Mesenchymal stem cell (in vitro differentiated cells and primary cell): Measurements from ENCODE around the gene SKAP1.
"Not testable (repeated sequence)": the region's sequence is repeated elsewhere in the genome, so short reads cannot be mapped to it uniquely, and the experiment has no call there.

Source experiments
- DNase-seq: peaks from one replicate; pipeline ENCODE4 v3.0.0-alpha.2; 2013
- H2AFZ ChIP-seq: one replicate; pipeline ENCODE4 v1.6.1; 2013; ENCODE audit warnings: low read depth, mild to moderate bottlenecking, control low read depth, inconsistent platforms, low read length, moderate library complexity
- H2AK5ac ChIP-seq: 2 replicates; pipeline ENCODE4 v1.6.1; 2013; ENCODE audit warnings: low read length, moderate library complexity, mild to moderate bottlenecking, inconsistent platforms; ENCODE audit not compliant: severe bottlenecking
- H2BK120ac ChIP-seq: one replicate; pipeline ENCODE4 v1.6.1; 2013; ENCODE audit warnings: low read depth, mild to moderate bottlenecking, inconsistent platforms, low read length, moderate library complexity
- H2BK12ac ChIP-seq, 2 experiments: one replicate each; pipeline ENCODE4 v1.6.1; 2013; ENCODE audit warnings: inconsistent platforms in 2 of 2, low read length in 2 of 2, mild to moderate bottlenecking in 2 of 2, moderate library complexity in 2 of 2, control low read depth in 1 of 2
- H2BK15ac ChIP-seq: one replicate; pipeline ENCODE4 v1.6.1; 2013; ENCODE audit warnings: mild to moderate bottlenecking, low read depth, inconsistent platforms; ENCODE audit not compliant: poor library complexity, severe bottlenecking
- H2BK5ac ChIP-seq: 2 replicates; pipeline ENCODE4 v1.6.1; 2013; ENCODE audit warnings: low read depth, mild to moderate bottlenecking, low read length, control low read depth, inconsistent platforms; ENCODE audit not compliant: poor library complexity, severe bottlenecking
- H3K14ac ChIP-seq, 2 experiments: one replicate each; pipeline ENCODE4 v1.6.1; 2013; ENCODE audit warnings: inconsistent platforms in 2 of 2, low read length in 2 of 2, control low read depth in 1 of 2, mild to moderate bottlenecking in 1 of 2, moderate library complexity in 1 of 2
- H3K18ac ChIP-seq, 2 experiments: one replicate each; pipeline ENCODE4 v1.6.1; 2013; ENCODE audit warnings: inconsistent platforms in 2 of 2, low read length in 2 of 2, control low read depth in 1 of 2, low read depth in 1 of 2, mild to moderate bottlenecking in 1 of 2
- H3K23ac ChIP-seq, 2 experiments: one replicate each; pipeline ENCODE4 v1.6.1; 2013; ENCODE audit warnings: inconsistent platforms in 2 of 2, low read length in 2 of 2, mild to moderate bottlenecking in 2 of 2, moderate library complexity in 2 of 2, control low read depth in 1 of 2
- H3K27ac ChIP-seq: 2 replicates; pipeline ENCODE4 v1.5.1; 2013; ENCODE audit warnings: mild to moderate bottlenecking, moderate library complexity, low read length, control low read depth, inconsistent platforms; ENCODE audit not compliant: poor library complexity, severe bottlenecking
- H3K27me3 ChIP-seq, 2 experiments: 2 replicates each; pipeline versions ENCODE4 v1.6.1 to v1.7.0; 2013; ENCODE audit warnings: low read length in 2 of 2, mild to moderate bottlenecking in 2 of 2, moderate library complexity in 2 of 2, control low read depth in 1 of 2, inconsistent platforms in 1 of 2; ENCODE audit not compliant: control insufficient read depth in 1 of 2, insufficient read depth in 1 of 2
- H3K36me3 ChIP-seq, 2 experiments: 2 replicates each; pipeline versions ENCODE4 v1.6.1 to v1.7.0; 2013; ENCODE audit warnings: low read length in 2 of 2, control low read depth in 1 of 2, inconsistent platforms in 1 of 2, low read depth in 1 of 2, mild to moderate bottlenecking in 1 of 2; ENCODE audit not compliant: insufficient read depth in 2 of 2, control insufficient read depth in 1 of 2
- H3K4ac ChIP-seq, 2 experiments: one replicate each; pipeline ENCODE4 v1.6.1; 2013; ENCODE audit warnings: inconsistent platforms in 2 of 2, low read length in 2 of 2, mild to moderate bottlenecking in 2 of 2, moderate library complexity in 2 of 2, control low read depth in 1 of 2, low read depth in 1 of 2
- H3K4me1 ChIP-seq: 2 replicates; pipeline ENCODE4 v1.6.1; 2013; ENCODE audit warnings: low read depth, low read length, control low read depth; ENCODE audit not compliant: control insufficient read depth, insufficient read depth
- H3K4me2 ChIP-seq: 2 replicates; pipeline ENCODE4 v1.6.1; 2013; ENCODE audit warnings: low read length, mild to moderate bottlenecking, inconsistent platforms; ENCODE audit not compliant: poor library complexity, severe bottlenecking
- H3K4me3 ChIP-seq, 2 experiments: 2 replicates each; pipeline versions ENCODE4 v1.5.1 to v1.7.0; 2013; ENCODE audit warnings: low read length in 2 of 2, mild to moderate bottlenecking in 2 of 2, control low read depth in 1 of 2, low read depth in 1 of 2; ENCODE audit not compliant: insufficient read depth in 1 of 2
- H3K79me1 ChIP-seq: replicated peaks from 2 replicates; pipeline ENCODE4 v1.6.1; 2013; ENCODE audit warnings: mild to moderate bottlenecking, control low read depth, low read length, inconsistent platforms; ENCODE audit not compliant: poor library complexity, severe bottlenecking
- H3K9ac ChIP-seq: 2 replicates; pipeline ENCODE4 v1.7.0; 2013; ENCODE audit warnings: mild to moderate bottlenecking, low read length, moderate library complexity
- H3K9me3 ChIP-seq: 2 replicates; pipeline ENCODE4 v1.7.0; 2013; ENCODE audit warnings: mild to moderate bottlenecking, low read length; ENCODE audit not compliant: control insufficient read depth
- H4K8ac ChIP-seq: one replicate; pipeline ENCODE4 v1.6.1; 2013; ENCODE audit warnings: inconsistent platforms, mild to moderate bottlenecking, low read length, moderate library complexity
- H4K91ac ChIP-seq: one replicate; pipeline ENCODE4 v1.6.1; 2013; ENCODE audit warnings: mild to moderate bottlenecking, low read length, inconsistent platforms
- WGBS: methylation state at CpG from one replicate; pipeline ENCODE4 v1.1.7; 2013; ENCODE audit warnings: mixed read lengths; 5-methylcytosine and 5-hydroxymethylcytosine counted together

Gene SKAP1

GRCh38 chr17:48412841-48413240, 17.2 kb downstream of the SKAP1 start:
- H4K91ac ChIP-seq: no peak overlapping the region
- peaks cover 18 to 25% of the 10 kb centered on the region in 2 experiments for H3K27me3 ChIP-seq
- no peak overlapping the region for H2BK12ac ChIP-seq
- H3K4me2 ChIP-seq: no peak overlapping the region
- no peak overlapping the region for H2AK5ac ChIP-seq
- H3K27ac ChIP-seq: no peak overlapping the region
- no peak overlapping the region for H2BK120ac ChIP-seq
- no peaks in the 10 kb centered on the region for H3K79me1 ChIP-seq
- no peak overlapping the region for H3K4ac ChIP-seq
- H3K4me3 ChIP-seq: no peak overlapping the region
- H3K9me3 ChIP-seq: no peaks in the 10 kb centered on the region
- no peaks in the 10 kb centered on the region for H3K4me1 ChIP-seq
- WGBS: no CpG with 5 or more reads among the region's 1 CpG
- no peaks in the 10 kb centered on the region for H3K36me3 ChIP-seq
- H3K18ac ChIP-seq: no peak overlapping the region
- H3K9ac ChIP-seq: no peak overlapping the region
- H3K23ac ChIP-seq: no peak overlapping the region
- H2BK5ac ChIP-seq: no peak overlapping the region
- no peak overlapping the region for H4K8ac ChIP-seq
- no peak overlapping the region for H2AFZ ChIP-seq
- no peak overlapping the region for H2BK15ac ChIP-seq
- no peak for DNase-seq
- no peak overlapping the region for H3K14ac ChIP-seq

- not testable (repeated sequence) for H3K18ac ChIP-seq, H2BK12ac ChIP-seq, H3K36me3 ChIP-seq, H3K23ac ChIP-seq, DNase-seq, H2BK15ac ChIP-seq, H4K91ac ChIP-seq, H3K4me1 ChIP-seq, H3K4ac ChIP-seq, H4K8ac ChIP-seq, H2AFZ ChIP-seq, H3K27ac ChIP-seq, H2BK120ac ChIP-seq, H2AK5ac ChIP-seq, H2BK5ac ChIP-seq, H3K9ac ChIP-seq, H3K14ac ChIP-seq, H3K4me2 ChIP-seq, H3K79me1 ChIP-seq, H3K4me3 ChIP-seq, H3K9me3 ChIP-seq
- H3K27me3 ChIP-seq: peaks cover 14 to 19% of the 10 kb centered on the region in 2 experiments
- 91% methylated on average over 4 of the region's 7 CpGs for WGBS
Observed at GRCh38 chr17:48410821-48411220, 19.2 kb downstream of the SKAP1 start.

GRCh38 chr17:48409607-48410006, 20.4 kb downstream of the SKAP1 start:
- Histone ChIP-seq H2AFZ (no peak overlapping the region), H3K18ac (no peak overlapping the region), H3K79me1 (no peaks in the 10 kb centered on the region), H3K4me1 (peaks cover 2% of the 10 kb centered on the region), H3K27ac (no peak overlapping the region), H3K4me3 (no peak overlapping the region), H3K9ac (no peak overlapping the region), H2BK15ac (no peak overlapping the region), H3K36me3 (no peaks in the 10 kb centered on the region), H2BK120ac (no peak overlapping the region), H3K4me2 (no peak overlapping the region), H2BK12ac (no peak overlapping the region), H3K27me3 (peaks cover 8 to 9% of the 10 kb centered on the region in 2 experiments), H4K91ac (no peak overlapping the region), H2BK5ac (no peak overlapping the region), H3K4ac (no peak overlapping the region), H2AK5ac (no peak overlapping the region), H3K23ac (no peak overlapping the region), H4K8ac (no peak overlapping the region), H3K9me3 (no peaks in the 10 kb centered on the region), H3K14ac (no peak overlapping the region)
- DNase-seq: no peak
- 94% methylated on average over 2 of the region's 5 CpGs for WGBS

GRCh38 chr17:48406936-48407567, 23.0 kb downstream of the SKAP1 start:
- H2BK120ac ChIP-seq: no peak overlapping the region
- DNase-seq: no peak
- WGBS: 95% methylated on average over 1 of the region's 3 CpGs
- no peak overlapping the region for H3K18ac ChIP-seq
- H3K9ac ChIP-seq: no peak overlapping the region
- no peaks in the 10 kb centered on the region for H3K9me3 ChIP-seq
- peaks cover 5 to 9% of the 10 kb centered on the region in 2 experiments for H3K27me3 ChIP-seq
- no peak overlapping the region for H2BK15ac ChIP-seq
- H2BK12ac ChIP-seq: no peak overlapping the region
- no peaks in the 10 kb centered on the region for H3K79me1 ChIP-seq
- no peak overlapping the region for H3K4me2 ChIP-seq
- H3K4ac ChIP-seq: no peak overlapping the region
- no peak overlapping the region for H3K27ac ChIP-seq
- no peak overlapping the region for H3K14ac ChIP-seq
- H3K4me3 ChIP-seq: no peak overlapping the region
- no peak overlapping the region for H4K8ac ChIP-seq
- H4K91ac ChIP-seq: no peak overlapping the region
- H2AK5ac ChIP-seq: no peak overlapping the region
- H2BK5ac ChIP-seq: no peak overlapping the region
- no peak overlapping the region for H3K23ac ChIP-seq
- peaks cover 2% of the 10 kb centered on the region for H3K4me1 ChIP-seq
- no peaks in the 10 kb centered on the region for H3K36me3 ChIP-seq
- no peak overlapping the region for H2AFZ ChIP-seq
